ENCODE data around the gene WDPCP. TPM values are rescaled to one million over a fixed set of nuclear protein-coding genes. Genes with fewer than 3 reads are reported as not detected.
A peak's percentile ranks its signal among the peaks of the same experiment; 100 is the strongest.
"Not testable (repeated sequence)": the region's sequence is repeated elsewhere in the genome, so short reads cannot be mapped to it uniquely, and the experiment has no call there.

The WDPCP gene
- total RNA-seq, 3 donors from 2014 or later = 3.5 to 7.5 (median 5.0) TPM

DNA sequence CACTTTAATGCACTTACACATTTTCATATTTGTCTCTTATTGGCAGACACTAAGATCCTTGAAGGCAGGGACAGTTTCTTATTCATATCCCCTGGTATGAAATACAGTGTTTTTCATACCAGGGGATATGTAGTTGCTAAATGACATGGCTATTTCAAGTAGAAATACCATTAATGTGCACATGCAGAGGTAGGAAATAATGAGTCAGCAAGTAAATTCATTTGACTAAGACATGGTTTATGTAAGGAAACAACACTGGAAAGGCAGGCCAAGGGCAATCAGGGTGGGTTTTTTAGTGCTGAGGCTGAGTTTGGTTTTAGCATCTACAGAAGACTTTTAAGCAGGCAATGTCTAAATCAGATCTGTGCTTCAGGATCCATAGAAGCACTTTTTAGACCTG, 155.9 kb downstream of the WDPCP start:
- ATAC-seq = no peak
- H3K36me3 Mint-ChIP-seq (ENCODE audit: insufficient read depth) = peaks cover 21% of the 10 kb centered on the region
- no peaks in the 10 kb centered on the region for H3K4me1 Mint-ChIP-seq (ENCODE audit: low read depth)
- H3K9me3 Mint-ChIP-seq = peaks cover 13% of the 10 kb centered on the region
- DNase-seq = no peak
- H3K4me3 Mint-ChIP-seq = no peak overlapping the region
- H3K27me3 Mint-ChIP-seq (ENCODE audit: low read depth) = no peaks in the 10 kb centered on the region

- DNase-seq (no peak), ATAC-seq (no peak)
- peaks cover 30% of the 10 kb centered on the region for H3K36me3 Mint-ChIP-seq (ENCODE audit: insufficient read depth)
- no peaks in the 10 kb centered on the region for H3K4me1 Mint-ChIP-seq (ENCODE audit: low read depth)
- no peak overlapping the region for H3K4me3 Mint-ChIP-seq
- peaks cover 13% of the 10 kb centered on the region for H3K9me3 Mint-ChIP-seq
- H3K27me3 Mint-ChIP-seq (ENCODE audit: low read depth) = no peaks in the 10 kb centered on the region
These were observed 162.7 kb downstream of the WDPCP start for GRCh38 chr2:63425606-63426005.

DNA sequence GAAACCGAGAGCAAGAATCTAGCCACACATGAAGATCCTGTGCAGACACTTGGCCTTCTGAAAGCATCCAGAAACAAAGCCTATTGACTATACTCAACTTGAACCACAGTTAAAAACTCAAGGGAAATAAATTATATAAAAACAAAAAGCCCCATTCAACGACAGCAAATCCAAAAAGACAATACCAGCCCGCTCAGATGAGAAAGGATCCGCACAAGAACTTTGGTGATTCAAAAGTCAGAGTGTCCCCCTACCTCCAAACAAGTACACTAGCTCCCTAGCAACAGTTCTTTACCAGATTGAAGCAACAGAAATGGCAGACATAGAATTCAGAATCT, 163.2 kb downstream of the WDPCP start:
- DNase-seq (no peak), ATAC-seq (no peak)
- Mint-ChIP-seq H3K9me3 (peaks cover 13% of the 10 kb centered on the region), H3K36me3 (ENCODE audit: insufficient read depth) (peaks cover 32% of the 10 kb centered on the region), H3K4me3 (no peak overlapping the region), H3K27me3 (ENCODE audit: low read depth) (no peaks in the 10 kb centered on the region), H3K4me1 (ENCODE audit: low read depth) (no peaks in the 10 kb centered on the region)

DNA sequence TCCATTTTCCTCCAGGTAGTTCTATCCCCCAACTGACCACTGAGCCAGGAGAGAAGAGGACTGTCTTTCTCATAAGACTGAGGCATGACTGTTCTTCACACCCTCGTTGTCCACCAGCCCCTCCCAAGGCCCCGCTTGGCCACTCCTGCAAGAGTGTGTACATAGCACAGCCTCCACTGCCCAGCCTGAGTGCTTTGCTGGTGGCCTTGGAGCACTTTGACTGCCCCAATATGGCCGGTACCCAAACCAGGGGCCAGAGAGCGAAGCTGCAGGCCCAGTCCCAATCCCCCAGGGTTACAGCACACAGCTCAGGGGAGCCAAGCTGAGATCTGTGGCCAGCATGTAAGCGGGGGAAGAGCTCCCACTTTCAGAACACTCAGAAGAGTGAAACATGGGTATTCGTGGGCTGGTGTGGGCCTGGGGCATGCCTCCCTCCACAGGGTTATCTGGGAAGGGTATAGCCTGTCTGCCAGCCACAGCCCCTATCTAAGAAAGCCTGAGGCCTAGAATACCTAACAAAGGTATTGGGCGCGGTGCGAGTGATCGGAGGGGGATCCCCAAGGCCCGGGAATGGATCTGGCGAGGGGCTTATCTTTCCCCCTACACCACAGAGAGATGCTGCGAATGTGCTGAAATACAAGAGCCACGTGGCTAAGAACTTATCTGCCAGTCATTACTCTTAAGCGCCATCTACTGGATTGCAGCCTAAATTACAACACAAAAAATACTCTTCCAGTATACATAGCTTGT, 163.8 kb downstream of the WDPCP start:
- peaks cover 30% of the 10 kb centered on the region for H3K36me3 Mint-ChIP-seq (ENCODE audit: insufficient read depth)
- no peak overlapping the region for H3K4me3 Mint-ChIP-seq
- DNase-seq (no peak), ATAC-seq (peak; percentile 57 to 65)
- H3K9me3 Mint-ChIP-seq = peaks cover 13% of the 10 kb centered on the region
- no peaks in the 10 kb centered on the region for H3K27me3 Mint-ChIP-seq (ENCODE audit: low read depth)
- no peaks in the 10 kb centered on the region for H3K4me1 Mint-ChIP-seq (ENCODE audit: low read depth)

DNA sequence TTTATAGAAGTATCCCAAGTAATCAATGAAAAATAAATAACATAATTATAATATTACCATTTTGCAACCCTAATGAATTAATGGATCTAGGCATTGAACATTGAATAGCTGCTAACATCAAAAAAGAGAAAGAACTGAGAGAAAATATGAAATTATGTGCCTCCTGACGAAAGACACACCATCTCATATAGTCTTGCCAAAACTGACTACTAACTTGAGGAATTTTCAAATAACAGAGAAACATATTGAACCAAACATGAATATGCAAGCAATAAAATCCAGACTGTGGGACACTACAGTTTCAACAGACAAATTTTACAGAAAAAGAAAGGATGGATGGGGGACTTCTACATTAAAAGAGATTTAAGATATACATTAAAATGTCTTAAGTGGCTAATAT, 165.7 kb downstream of the WDPCP start:
- Mint-ChIP-seq H3K4me3 (no peak overlapping the region), H3K4me1 (ENCODE audit: low read depth) (no peaks in the 10 kb centered on the region), H3K9me3 (peaks cover under 1% of the 10 kb centered on the region), H3K27me3 (ENCODE audit: low read depth) (no peaks in the 10 kb centered on the region), H3K36me3 (ENCODE audit: insufficient read depth) (peaks cover 13% of the 10 kb centered on the region)
- DNase-seq (no peak), ATAC-seq (no peak)

DNA sequence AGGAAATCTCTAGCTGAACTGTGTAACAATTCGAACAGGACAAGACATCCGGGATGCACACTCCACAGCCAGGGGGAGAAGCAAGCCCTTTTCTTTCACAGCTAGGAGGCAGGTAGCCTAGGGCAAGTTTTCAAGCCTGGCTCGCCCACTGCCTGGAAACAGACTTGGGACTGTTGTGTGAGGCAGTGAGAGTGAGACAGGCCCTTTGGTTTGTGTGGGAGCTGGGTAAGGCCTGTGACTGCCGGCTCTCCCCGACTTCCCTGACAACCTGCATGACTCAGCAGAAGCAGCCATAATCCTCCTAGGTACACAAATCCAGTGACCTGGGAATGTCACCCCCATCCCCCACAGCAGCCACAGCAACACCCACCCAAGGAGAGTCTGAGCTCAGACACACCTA, 179.7 kb downstream of the WDPCP start:
- ATAC-seq (no peak), DNase-seq (no peak)
- Mint-ChIP-seq H3K9me3 (no peaks in the 10 kb centered on the region), H3K4me3 (no peak overlapping the region), H3K4me1 (ENCODE audit: low read depth) (no peaks in the 10 kb centered on the region), H3K36me3 (ENCODE audit: insufficient read depth) (peaks cover 7% of the 10 kb centered on the region), H3K27me3 (ENCODE audit: low read depth) (no peaks in the 10 kb centered on the region)

DNA sequence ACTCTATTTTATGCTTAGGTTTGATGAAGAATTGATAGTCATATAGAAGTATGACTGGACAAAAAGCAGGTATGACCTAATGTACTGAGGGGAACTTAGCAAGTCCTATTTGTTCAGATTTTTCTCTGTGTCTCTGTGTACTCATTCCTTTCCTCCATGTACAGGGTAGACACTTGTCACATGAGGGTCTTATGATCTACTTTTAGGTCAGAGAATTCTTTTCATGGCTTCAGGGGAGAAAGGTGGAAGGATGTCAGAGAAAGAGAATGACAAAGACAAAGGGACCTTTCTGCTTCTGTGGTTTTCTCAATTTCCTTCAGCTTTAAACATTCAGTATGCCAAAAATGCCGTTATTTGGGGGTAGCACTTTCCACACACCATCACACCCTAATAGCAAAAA, 181.6 kb downstream of the WDPCP start:
- Mint-ChIP-seq H3K9me3 (peaks cover 4% of the 10 kb centered on the region), H3K27me3 (ENCODE audit: low read depth) (no peaks in the 10 kb centered on the region), H3K36me3 (ENCODE audit: insufficient read depth) (peaks cover 17% of the 10 kb centered on the region), H3K4me1 (ENCODE audit: low read depth) (no peaks in the 10 kb centered on the region), H3K4me3 (no peak overlapping the region)
- no peak for ATAC-seq
- DNase-seq = no peak

DNA sequence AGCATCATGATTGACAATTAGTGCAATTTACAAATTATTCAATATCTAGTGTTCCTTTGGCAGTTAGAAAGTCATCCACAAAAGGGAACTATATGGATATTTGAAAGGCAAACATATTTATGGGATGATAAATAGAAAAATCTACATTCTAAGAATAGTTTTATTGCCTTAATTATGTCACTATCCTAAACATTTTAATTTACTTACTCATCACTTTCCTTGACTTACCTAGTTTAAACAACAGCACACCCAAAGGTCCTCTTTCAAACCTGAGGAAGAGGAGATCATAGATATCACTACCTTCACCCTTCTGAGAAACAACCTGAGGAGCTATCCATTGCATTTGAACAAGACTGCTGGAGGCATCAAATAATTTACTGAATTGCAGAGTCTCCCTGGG, 184.5 kb downstream of the WDPCP start:
- Mint-ChIP-seq H3K9me3 (peaks cover 4% of the 10 kb centered on the region), H3K36me3 (ENCODE audit: insufficient read depth) (peaks cover 17% of the 10 kb centered on the region), H3K27me3 (ENCODE audit: low read depth) (no peaks in the 10 kb centered on the region), H3K4me3 (no peak overlapping the region), H3K4me1 (ENCODE audit: low read depth) (no peaks in the 10 kb centered on the region)
- DNase-seq (no peak), ATAC-seq (no peak)

- H3K27me3 Mint-ChIP-seq (ENCODE audit: low read depth); H3K4me3 Mint-ChIP-seq; H3K9me3 Mint-ChIP-seq; H3K4me1 Mint-ChIP-seq (ENCODE audit: low read depth); ATAC-seq; DNase-seq: not testable (repeated sequence)
- peaks cover 17% of the 10 kb centered on the region for H3K36me3 Mint-ChIP-seq (ENCODE audit: insufficient read depth)
These were observed 185.4 kb downstream of the WDPCP start for GRCh38 chr2:63402889-63403288.

DNA sequence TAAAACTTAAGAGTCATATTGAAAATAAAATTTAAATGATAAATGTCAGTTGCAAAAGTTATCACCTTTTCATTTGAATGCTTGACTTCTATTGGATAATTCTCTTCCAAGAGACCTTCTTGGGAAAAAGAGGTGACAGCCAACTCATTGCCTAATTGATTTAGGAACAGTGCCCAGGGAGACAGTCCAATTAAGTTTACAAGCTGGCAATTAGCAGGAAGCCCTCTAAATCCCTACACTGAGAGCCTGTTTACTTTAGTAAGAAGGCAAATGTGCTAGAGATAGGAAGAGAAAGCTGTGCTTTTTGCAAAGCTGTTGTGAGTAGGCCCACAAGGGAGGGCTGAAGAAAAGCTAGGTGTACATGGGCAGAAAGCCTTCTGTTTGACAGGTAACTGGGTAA, 189.1 kb downstream of the WDPCP start:
- H3K27me3 Mint-ChIP-seq (ENCODE audit: low read depth) = no peaks in the 10 kb centered on the region
- no peak for DNase-seq
- ATAC-seq = no peak
- H3K4me1 Mint-ChIP-seq (ENCODE audit: low read depth) = no peaks in the 10 kb centered on the region
- H3K36me3 Mint-ChIP-seq (ENCODE audit: insufficient read depth) = peaks cover 19% of the 10 kb centered on the region
- H3K9me3 Mint-ChIP-seq = peaks cover 12% of the 10 kb centered on the region
- H3K4me3 Mint-ChIP-seq = no peak overlapping the region

DNA sequence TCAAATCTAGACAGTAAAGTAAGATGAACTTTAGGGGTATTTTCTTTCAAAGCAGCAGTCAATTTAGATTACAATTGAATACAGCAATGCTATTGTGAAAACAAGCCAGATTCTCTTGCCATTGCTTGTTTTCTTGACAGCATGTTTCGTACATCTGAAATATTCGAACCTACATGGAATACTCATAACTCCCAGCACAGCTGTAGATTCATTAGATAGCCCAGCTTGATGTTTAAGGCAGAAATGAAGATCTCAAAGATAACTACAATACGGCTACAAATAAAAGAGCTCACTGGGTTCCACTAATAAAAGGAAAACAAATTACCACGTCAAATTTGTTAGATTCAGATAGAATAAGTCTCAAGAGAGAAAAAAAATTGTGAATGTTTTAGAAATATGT, 208.8 kb downstream of the WDPCP start:
- no peak overlapping the region for H3K4me3 Mint-ChIP-seq
- H3K4me1 Mint-ChIP-seq (ENCODE audit: low read depth) = no peaks in the 10 kb centered on the region
- ATAC-seq = no peak
- H3K27me3 Mint-ChIP-seq (ENCODE audit: low read depth) = no peaks in the 10 kb centered on the region
- H3K36me3 Mint-ChIP-seq (ENCODE audit: insufficient read depth) = peaks cover 21% of the 10 kb centered on the region
- no peaks in the 10 kb centered on the region for H3K9me3 Mint-ChIP-seq
- no peak for DNase-seq

- Mint-ChIP-seq H3K36me3 (ENCODE audit: insufficient read depth) (peaks cover 22% of the 10 kb centered on the region), H3K4me3 (no peak overlapping the region), H3K9me3 (no peaks in the 10 kb centered on the region), H3K27me3 (ENCODE audit: low read depth) (no peaks in the 10 kb centered on the region), H3K4me1 (ENCODE audit: low read depth) (no peaks in the 10 kb centered on the region)
- DNase-seq (no peak), ATAC-seq (no peak)
These were observed 209.7 kb downstream of the WDPCP start for GRCh38 chr2:63378589-63378988.

DNA sequence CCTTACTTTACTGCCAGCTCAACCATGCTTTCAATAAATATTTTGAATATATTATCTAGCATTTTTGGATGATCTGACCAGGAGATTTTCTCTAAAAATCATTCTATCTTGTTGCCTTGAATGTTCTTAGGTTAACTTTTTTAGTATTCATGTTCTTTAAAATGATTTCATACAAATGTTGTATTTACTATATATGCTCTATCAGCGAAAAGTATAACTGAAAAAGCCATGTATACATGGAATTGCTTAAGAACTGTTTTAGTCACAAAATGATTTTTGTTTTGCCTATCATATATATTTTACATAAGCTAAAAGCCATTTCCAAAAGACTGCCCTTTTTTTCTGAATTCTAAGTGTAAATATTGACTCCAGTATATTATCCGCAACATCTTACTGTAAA, 213.9 kb downstream of the WDPCP start:
- H3K36me3 Mint-ChIP-seq (ENCODE audit: insufficient read depth) = peaks cover 14% of the 10 kb centered on the region
- H3K27me3 Mint-ChIP-seq (ENCODE audit: low read depth) = no peaks in the 10 kb centered on the region
- ATAC-seq (no peak), DNase-seq (no peak)
- peaks cover 12% of the 10 kb centered on the region for H3K9me3 Mint-ChIP-seq
- no peaks in the 10 kb centered on the region for H3K4me1 Mint-ChIP-seq (ENCODE audit: low read depth)
- no peak overlapping the region for H3K4me3 Mint-ChIP-seq

DNA sequence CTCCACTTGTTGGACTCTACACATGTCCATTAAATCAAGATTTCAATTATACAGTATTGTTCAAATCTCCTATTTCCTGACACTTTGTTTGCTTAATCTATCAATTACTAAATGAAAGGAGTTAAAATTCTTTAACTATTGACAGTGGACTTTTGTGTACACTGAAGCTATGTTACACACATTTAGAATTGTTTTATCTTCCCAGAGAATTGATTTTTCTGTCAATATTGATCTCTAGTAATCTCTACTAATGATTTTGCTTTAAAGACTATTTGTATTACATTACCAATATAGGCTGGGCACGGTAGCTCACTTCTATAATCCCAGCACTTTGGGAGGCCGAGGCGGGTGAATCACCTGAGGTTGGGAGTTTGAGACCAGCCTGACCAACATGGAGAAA, 215.7 kb downstream of the WDPCP start:
- H3K4me3 Mint-ChIP-seq = no peak overlapping the region
- no peaks in the 10 kb centered on the region for H3K27me3 Mint-ChIP-seq (ENCODE audit: low read depth)
- peaks cover 13% of the 10 kb centered on the region for H3K36me3 Mint-ChIP-seq (ENCODE audit: insufficient read depth)
- peaks cover 12% of the 10 kb centered on the region for H3K9me3 Mint-ChIP-seq
- DNase-seq (no peak), ATAC-seq (no peak)
- no peaks in the 10 kb centered on the region for H3K4me1 Mint-ChIP-seq (ENCODE audit: low read depth)

DNA sequence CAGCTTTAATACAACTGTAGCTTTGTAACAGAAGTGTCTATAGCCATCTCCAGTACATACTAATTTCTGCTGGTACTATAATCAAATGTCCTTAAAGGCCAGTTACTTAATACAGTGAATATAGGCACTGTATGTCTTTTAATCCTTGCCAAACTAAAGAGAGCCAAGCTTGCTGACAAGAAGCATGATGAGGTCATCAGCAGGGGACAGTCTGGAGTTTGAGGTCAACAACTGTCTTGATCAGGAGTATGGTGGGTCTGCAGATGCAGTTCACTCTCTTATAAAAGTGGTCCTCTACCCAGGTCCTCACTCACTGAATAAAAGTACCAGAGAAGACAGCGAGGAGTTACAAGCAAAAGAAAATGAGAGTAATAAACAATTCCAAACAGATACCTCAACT, 219.1 kb downstream of the WDPCP start:
- ATAC-seq (no peak), DNase-seq (no peak)
- no peak overlapping the region for H3K4me3 Mint-ChIP-seq
- no peaks in the 10 kb centered on the region for H3K27me3 Mint-ChIP-seq (ENCODE audit: low read depth)
- H3K9me3 Mint-ChIP-seq = peaks cover 12% of the 10 kb centered on the region
- no peaks in the 10 kb centered on the region for H3K4me1 Mint-ChIP-seq (ENCODE audit: low read depth)
- H3K36me3 Mint-ChIP-seq (ENCODE audit: insufficient read depth) = peaks cover 13% of the 10 kb centered on the region

GRCh38 chr2:63364866-63365265, 223.4 kb downstream of the WDPCP start:
- ATAC-seq (no peak), DNase-seq (no peak)
- Mint-ChIP-seq H3K9me3 (no peaks in the 10 kb centered on the region), H3K4me1 (ENCODE audit: low read depth) (peaks cover 3% of the 10 kb centered on the region), H3K27me3 (ENCODE audit: low read depth) (no peaks in the 10 kb centered on the region), H3K4me3 (no peak overlapping the region), H3K36me3 (ENCODE audit: insufficient read depth) (peaks cover 3% of the 10 kb centered on the region)
